GM10266 (cell line): ENCODE measurements around the gene POLN.

ENCODE experiments used
- DNase-seq: peaks from one replicate; pipeline ENCODE4 v3.0.0; 2012; ENCODE audit errors: extremely low spot score
- CTCF ChIP-seq: IDR thresholded peaks from 2 replicates; pipeline ENCODE4 v1.5.1; 2012; ENCODE audit warnings: mild to moderate bottlenecking, low read depth; ENCODE audit not compliant: control insufficient read depth, insufficient read depth; ENCODE audit errors: missing control alignments

POLN gene

GRCh38 chr4:2251795-2252529, 10.0 kb upstream of the POLN start:
- no peak for TF ChIP-seq CTCF
- peak; percentile 13 for DNase-seq

GRCh38 chr4:2251073-2251794, 9.3 kb upstream of the POLN start:
- DNase-seq, result peak; percentile 13
- no peak for TF ChIP-seq CTCF

- TF ChIP-seq CTCF, result no peak
These were observed 8.6 kb upstream of the POLN start for GRCh38 chr4:2250357-2251072.

GRCh38 chr4:2249526-2250356, 7.8 kb upstream of the POLN start:
- DNase-seq, result no peak

More at GRCh38 chr4:2250357-2251072, 8.6 kb upstream of the POLN start:
- peak; percentile 15 for DNase-seq

GRCh38 chr4:2248821-2249261, 6.9 kb upstream of the POLN start:
- TF ChIP-seq CTCF, result no peak
- DNase-seq, result peak; percentile 9

More at GRCh38 chr4:2249526-2250356, 7.8 kb upstream of the POLN start:
- TF ChIP-seq CTCF, result no peak

- no peak for TF ChIP-seq CTCF
- no peak for DNase-seq
These were observed 6.3 kb upstream of the POLN start for GRCh38 chr4:2248044-2248780.
